GM18861 (cell line): ENCODE data around the gene SIRPB1.
"Not testable (repeated sequence)": the region's sequence is repeated elsewhere in the genome, so short reads cannot be mapped to it uniquely, and the experiment has no call there.

Experiments used
- ATAC-seq: cut with Tn5 transposase; IDR thresholded peaks from one replicate; pipeline ENCODE4 v1.9.1; 2021; ENCODE audit not compliant: unreplicated experiment

The SIRPB1 gene

DNA sequence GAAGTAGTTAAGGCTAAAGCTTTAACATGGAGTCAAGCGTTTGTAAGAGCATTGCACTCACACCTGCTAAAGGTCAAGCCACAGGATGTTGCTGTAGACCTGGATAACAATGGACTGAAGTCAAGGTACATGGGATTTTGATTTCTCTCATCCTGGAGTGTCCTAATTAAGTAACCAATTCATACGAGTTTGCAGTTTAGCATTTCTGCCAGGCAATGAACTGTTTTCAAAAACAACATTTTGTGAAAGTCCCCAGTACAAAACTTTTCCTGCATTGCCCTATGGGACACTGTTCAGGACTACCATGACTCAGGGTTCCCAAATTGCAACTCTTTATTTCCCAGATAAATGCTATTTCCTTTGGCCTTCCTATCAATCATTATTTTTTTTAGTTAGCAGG is 17.4 kb upstream of the SIRPB1 start:
- ATAC-seq, result no peak

DNA sequence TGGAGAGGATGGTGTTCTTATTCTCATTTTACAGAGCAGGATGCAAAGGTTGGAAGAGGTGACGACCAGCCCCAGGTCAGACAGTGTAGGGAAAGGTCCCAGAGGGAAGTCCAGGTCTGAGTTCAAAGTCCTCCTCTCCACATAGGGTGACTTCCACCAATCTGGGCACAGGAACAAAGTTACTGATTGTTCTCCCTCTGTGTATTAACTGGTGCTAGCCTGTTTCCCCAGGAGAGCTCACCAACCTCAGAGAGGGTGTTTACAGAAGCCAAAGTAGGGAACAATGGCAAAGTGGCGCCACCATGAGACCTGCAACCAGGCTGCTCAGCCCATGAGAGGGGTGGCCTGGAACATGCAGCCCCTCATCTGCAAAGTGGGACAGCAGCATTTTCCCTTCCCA is 16.8 kb upstream of the SIRPB1 start:
- no peak for ATAC-seq

DNA sequence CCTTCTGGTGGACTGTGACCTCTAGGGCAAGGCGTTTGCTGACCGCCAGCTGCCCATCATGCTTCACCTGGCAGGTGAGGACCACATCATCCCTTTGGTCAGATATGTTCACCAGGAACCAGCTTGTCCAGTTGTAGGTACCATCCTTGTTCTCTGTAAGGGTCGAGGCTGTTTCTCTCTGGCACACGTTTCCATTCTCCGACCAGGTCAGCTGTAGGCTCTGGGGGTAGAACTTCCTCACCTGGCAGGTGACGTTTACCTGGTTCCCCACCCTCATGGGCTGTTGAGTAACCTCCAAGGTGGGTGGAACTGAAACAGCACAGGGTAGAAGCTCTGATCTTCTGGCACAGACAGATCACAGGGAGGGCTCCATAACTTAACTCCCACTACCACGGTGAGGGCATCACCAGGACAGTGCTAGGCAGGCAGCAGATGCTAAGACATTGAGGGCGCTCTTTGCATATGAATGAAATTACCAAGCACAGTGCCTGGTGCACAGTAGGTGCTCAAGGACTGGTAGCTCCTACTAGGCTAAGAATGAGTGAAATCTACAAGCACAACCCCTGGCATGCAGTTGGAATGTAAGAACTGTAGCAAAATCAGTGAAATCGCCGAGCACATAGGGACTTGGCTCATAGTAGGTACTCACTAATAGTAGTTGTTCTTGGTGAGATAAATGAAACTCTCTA is 15.6 kb upstream of the SIRPB1 start:
- ATAC-seq, result no peak

DNA sequence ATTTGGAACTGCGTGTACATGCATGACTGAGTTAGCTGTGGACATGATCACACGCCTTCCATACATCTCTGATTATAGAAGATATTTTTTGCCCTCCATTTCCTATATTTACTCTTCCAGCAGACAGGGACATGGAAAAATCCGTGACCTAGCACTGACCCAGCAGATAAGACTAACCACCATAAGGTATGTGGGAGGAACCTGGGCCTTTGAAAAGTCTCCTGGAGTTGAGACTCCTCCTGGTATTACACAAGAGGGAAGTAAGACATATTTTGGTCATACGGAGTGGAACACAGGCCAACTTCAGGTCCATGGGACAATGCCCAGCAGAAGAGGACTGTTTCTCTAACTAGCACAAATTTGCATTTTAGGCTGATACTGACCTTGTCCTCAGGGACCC is 13.7 kb upstream of the SIRPB1 start:
- no peak for ATAC-seq

DNA sequence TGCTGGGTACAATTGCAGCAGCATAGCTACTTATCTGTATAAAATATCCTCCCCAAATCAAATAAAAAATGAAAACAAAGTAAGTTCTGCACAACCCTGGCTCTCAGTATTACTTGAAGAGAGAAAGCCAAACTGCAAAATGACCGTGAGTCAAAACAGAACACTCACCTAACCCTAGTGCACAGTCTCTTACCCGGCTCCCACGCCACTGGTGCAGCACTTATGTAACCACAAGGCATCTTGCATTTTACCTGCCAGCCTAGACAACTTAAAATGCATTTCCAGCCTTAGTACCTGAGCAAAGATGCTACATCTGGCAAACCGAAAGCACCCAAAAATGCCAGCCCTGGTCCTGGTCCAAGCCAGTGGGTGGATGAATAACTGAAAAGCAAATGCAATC is 12.4 kb upstream of the SIRPB1 start:
- ATAC-seq, result no peak

DNA sequence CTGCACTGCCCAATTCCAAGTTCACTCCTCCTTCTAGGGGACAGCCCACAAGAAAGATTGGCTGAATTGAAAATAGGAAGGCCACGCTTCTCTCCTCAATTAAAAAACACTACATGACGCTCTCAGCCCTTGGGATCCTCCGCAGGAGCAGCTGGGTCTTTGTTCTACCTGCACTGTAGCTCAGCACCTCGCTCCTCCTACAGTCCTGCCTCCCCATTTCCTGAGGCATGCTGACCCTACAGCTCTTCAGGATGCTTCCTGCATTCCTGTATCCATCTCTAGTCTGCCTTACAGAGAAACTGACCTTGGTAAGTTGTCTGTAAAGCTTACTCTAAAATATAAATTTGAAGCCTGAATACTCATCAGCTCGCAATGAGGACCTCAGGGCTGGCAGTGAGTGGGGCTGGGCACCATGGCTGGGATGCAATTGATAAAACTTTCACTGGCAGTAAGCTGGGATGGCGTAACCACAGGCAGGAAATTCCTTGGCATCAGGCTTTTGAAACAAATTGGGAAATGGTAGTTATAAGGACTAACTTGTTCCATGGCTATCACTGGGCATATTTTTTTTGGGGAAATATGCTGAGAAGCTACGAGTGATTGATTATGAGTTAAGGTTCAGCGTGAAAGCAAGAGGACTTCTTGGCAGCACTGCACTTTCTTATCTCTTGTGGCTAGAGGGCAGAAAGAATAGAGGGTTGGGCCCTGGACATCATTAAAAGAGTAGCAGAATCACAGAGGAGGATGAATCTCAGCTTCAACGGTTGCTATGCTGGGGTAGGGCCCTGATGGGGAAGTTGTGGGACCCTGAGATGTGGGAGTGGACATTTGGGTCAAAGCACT is 11.7 kb upstream of the SIRPB1 start:
- ATAC-seq, result no peak

DNA sequence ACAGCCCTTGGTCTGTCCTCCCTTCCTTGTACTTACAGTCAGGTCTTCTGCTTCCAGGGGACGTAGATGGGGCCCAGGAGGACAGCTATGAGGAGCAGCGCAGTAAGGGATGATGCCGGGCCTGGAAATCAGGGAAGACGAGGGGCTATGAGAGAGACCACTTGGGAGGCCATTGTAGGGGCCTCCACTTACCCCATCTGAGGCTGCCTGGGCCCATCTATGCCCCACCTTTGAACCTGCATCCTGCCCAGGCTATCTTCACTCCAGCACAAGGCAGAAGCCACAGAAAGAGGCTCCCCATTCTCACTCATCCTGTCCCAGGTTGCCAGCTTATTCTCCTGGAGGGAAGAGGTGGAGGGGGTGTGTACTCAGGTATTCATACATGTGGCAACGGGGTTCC is 10.4 kb upstream of the SIRPB1 start:
- no peak for ATAC-seq

DNA sequence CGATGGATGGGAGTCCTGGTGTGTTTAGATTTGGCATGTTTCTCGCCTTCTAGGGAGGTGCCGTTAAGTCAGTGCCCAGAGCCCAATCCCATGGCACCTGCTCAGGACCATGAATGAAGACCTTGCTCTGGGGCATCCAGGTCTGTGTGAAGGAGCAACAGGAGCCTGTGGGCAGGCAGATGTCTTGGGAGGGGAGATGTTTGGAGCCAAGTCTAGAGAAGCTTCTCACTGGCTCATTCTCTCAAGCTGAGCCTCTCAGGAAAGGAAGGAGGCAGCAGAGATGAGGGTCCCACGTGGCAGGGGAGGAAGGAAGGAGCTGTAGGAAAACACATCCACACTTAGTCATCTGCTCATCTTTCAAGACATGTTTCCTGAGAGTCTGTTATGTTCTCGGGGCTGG is 9.5 kb upstream of the SIRPB1 start:
- no peak for ATAC-seq

DNA sequence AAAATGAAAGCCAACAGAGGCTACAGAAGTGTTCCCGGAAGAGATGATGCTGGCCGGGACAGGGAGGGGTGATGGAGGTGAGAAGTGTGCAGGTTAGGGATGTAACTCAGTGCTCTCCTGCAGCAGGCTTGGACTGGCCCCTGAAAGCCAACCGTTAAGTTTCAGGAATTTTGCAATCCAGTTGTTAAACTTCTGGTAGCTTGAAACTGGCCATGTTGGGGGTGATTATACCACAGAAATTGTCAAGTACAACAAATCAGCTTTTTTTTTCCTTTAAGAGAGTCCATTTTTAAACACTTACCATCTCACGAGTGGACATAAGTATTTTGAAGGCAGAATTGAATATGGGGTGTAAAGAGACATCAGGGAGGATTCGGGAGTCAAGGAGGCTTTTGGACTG is 8.8 kb upstream of the SIRPB1 start:
- ATAC-seq, result no peak

DNA sequence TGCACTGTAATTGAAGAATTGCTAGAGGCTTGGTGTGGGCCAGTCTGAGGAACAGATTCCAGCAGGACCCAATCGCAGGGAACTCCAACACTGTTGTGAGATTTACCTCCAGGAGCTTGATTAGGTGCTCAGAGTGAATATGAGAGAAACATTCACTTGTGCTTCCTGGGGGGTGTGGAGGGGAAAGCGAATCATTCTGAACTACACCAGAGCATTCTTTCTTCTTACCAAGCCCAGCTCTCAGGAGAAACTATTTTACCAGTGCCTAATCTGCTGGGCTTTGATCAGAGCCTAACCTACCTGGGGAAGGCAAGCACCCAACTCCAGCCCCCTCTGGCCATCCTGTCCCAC is 7.4 kb upstream of the SIRPB1 start:
- no peak for ATAC-seq

DNA sequence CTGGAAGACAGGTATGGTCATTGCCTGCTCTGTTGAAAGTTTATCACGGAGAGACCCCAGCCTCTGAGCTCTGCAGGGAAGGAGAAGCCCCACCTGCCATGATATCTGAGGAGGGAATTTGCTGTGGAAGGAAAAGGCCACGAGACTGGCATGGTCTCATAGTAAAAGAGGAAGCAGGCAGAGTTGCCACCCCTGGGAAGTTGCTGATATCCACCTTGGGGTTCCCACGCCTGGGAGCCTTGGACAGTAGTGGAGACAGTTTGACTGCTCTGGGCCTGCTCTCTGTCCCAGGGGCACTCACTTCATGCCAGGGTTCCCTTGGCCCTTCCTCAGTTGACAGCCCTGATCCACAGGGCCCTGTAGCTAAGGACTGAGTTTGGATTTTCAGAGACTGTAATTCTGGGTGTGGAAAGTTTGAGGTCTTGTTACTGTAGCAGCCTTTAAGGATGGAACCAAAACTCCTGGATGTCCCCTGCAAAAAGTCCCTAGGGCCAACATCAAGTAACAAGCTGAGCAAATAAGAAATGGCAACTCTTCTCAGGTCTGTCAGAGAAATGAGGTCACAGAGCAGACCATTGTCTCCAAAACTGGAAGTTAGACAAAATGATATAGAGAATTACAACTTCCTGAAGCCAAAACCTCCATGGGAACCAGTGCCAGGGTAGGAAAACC is 6.9 kb upstream of the SIRPB1 start:
- ATAC-seq, result no peak

DNA sequence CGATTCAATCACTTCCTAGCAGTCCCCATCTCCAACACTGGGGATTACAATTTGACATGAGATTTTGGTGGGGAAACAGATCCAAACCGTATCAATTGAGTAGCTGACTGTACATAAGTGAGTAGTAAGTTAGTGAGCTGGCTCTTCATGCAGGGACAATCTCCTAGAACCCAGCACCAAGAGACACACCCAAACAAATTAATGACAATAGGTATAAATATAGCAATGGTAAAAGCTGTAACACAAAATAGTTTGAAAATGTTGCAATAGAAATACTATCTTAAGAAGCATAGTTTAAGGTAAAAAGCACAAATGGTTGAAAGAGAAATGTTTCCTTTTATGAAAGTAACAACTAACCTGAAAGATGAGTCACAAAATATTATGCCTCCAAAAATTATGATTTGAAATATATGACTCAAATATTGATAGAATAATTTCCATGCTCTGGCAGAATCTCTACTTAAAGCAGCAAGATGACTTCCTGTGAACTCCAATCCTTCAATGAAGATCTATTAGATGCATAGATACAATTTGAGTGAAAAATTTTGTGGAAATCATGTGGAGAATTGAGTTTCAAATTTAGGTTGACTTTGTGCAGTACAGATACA is 5.4 kb upstream of the SIRPB1 start:
- no peak for ATAC-seq

DNA sequence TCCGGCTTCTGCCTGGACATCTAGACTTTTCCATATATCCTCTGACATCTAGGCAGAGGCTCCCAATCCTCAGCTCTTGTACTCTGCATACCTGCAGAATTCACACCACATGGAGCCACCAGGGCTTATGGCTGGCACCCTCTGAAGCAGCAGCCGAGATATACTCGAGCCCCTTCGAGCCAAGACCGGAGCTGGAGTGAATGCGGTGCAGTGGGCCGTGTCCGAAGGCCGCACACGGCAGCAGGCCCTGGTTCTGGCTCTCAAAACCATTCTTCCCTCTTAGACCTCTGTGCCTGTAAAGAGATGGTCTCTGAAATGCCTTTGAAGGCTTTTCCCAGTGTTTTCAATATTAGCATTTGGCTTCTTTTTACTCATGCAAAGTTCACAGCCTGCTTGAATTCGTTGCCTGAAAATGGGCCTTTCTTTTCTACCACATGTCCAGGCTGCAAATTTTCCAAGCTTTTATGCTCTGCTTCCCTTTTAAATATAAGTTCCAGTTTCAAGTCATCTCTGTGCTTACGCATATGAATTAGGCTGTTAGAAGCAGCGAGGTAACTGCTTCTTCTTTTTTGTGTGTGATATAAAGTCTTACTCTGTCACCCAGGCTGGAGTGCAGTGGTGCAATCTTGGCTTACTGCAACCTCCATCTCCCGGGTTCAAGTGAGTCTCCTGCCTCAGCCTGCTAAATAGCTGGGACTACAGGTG is 3.8 kb upstream of the SIRPB1 start:
- no peak for ATAC-seq

DNA sequence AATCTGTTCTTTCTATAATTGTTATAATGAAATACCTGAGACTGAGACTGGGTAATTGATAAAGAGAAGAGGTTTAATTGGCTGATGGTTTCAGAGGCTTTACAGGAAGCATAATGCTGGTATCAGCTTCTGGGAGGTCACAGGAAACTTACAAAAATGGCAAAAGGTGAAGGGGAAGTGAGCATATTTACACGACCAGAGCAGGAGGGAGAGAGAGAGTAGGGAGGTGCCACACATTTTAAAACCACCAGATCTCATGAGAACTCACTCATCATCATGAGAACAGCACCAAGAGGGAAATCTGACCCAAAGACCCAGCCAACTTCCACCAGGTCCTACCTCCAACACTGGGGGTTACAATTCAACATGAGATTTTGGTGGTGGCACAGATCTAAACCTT is 2.6 kb upstream of the SIRPB1 start:
- no peak for ATAC-seq

DNA sequence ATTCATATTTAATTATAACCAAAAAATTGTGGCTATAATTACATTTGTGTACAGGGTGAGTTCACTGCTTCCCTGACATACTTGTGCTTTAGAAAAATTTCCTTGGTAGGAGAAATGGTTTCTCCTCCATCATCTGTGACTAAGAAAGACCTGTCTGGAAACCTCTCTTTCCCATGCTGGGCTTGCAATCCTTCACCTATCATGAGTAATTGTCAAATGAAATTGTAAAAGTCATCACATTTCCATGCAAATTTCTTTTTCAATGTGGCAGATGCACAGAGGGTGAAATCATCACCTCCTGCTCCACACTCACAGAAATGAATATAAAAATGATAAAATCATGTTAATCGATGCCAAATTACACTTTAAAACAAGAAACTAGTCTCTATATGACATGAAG is 1.5 kb upstream of the SIRPB1 start:
- ATAC-seq, result no peak

DNA sequence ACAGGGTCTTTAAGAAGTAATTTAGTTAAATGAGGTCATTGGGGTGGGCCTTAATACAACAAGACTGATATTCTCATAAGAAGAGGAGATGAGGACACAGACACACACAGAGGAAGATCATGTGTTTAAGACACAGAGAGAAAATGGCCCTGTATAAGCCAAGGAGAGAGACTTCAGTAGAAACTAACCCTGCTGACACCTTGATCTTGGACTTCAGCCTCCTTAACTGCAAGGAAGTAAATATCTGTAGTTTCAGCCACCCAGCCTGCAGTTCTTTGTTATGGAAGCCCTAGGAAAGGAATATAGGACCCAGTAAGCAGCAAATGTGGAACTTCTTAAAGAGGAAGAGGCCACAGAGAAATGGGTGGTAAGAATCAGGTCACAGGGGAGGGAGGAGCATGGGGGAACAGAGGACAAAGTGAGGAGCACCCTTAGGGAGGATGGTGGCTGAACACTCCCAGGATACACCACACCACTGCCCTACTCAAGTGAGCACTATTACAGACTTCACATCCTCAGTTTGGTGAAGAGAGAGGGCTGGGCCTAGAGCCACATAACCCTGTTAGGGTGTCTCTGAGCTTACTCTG is 762 bp downstream of the SIRPB1 start:
- no peak for ATAC-seq

DNA sequence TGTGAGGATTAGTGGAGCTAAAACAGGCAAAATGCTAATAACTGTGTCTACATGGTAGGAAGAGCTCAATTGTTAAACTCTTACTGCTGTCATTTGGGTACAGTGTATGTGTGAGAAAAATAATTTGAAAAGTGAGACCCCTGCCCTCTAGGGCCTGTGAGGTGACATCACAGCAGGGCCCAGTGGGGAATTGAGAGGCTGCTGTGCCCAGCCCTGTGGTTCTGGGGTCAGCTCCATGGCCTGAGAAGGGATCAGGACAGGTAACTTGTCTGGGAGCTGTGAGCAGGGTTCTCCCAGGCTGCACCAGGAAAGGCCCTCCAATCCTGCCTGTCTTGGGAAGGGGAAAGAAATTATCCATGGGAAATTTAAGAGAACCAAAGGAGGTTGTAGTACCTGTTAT is 1.3 kb downstream of the SIRPB1 start:
- no peak for ATAC-seq

DNA sequence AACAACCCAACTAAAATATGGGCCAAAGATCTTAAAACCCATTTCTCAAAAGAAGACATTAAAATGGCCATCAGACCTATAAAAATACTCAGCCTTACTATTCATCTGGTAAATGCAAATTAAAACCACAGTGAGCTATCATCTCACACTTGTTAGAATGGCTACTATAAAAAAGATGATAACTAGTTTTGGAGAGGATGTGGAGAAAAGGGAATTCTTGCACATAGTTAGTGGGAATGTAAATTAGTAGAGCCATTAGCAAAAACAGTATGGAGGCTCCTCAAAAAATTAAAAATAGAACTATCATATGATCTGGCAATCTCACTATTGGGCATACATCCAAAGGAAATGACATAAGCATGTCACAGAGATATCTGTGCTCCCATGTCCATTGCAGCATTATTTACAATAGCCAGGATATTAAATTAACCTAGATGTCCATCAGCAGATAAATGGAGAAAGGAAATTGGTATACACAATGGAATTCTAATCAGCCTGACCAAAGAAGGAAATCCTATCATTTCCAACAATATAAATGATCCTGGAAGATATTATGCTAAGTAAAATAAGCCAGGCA is 2.9 kb downstream of the SIRPB1 start:
- no peak for ATAC-seq

DNA sequence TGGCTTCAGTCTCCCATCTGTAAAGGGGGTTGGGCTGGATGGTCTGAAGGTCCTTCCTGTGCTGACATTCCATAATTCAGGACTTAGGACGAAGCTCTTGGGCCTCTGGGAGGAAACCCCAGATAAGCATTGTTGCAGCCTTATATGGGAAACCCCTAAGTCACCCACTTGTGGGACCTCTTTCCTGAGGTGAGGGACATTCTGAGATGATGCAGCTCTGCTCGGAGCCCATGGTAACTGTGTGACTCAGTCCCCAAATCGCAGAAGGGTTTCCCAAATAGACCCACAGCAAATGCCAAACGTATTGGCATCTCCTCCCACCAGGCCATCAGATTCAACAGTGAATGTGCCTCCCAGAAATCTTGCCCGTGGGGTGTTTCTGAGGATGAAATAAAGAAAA is 9.4 kb downstream of the SIRPB1 start:
- not testable (repeated sequence) for ATAC-seq

DNA sequence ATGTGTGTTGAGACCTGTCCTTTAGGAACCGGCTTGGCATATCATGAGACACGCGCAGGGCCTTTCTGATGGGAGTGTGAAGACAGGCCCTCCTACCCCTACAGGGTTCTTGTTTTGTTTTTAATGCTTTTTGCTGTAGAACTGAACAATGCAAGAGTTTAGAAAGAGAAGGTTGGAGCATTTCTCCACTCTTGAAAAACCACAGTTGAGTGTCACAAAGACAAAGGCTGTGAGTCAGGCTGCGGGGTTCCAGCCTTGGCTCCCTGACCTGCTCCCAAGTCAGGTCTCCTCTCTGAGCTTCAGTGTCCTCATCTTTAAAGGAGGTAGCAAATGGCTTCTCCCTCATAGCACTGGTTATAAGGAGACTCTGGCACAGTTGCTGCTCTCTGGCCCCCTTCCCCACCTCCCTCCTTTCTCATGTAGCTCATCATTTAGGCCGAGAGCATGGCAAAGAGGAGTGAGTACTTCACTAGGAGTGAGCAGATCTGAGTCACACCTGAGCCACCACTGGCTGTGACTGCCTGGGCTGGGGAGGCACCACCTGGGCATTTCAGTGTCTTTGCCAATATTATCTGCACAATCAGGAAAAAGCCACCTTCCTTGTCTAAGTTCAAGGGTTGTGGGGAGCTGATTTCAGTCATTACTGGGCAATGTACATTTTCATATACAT is 11.0 kb downstream of the SIRPB1 start:
- ATAC-seq, result not testable (repeated sequence)
